Left renal pelvis (tissue), 4 donors: ENCODE measurements around the gene KCND3. TPM values are rescaled to one million over a fixed set of nuclear protein-coding genes. Genes with fewer than 3 reads are reported as not detected.

Experiments
- DNase-seq, 4 donors: peaks; one replicate each; pipeline ENCODE4 v3.0.0-alpha.2; 2013; ENCODE audit warnings: low read depth in 4 of 4, low spot score in 3 of 4
- polyA plus RNA-seq, 4 donors: library from polyadenylated mRNA; unstranded; fragments of 120-200 nt; gene quantifications; one replicate each; pipeline ENCODE4 v1.2.1, GENCODE V29; 2013; ENCODE audit not compliant: insufficient read length in 4 of 4

The KCND3 gene
- polyA plus RNA-seq, 4 donors = 1.4 to 3.5 (median 1.9) TPM

DNA sequence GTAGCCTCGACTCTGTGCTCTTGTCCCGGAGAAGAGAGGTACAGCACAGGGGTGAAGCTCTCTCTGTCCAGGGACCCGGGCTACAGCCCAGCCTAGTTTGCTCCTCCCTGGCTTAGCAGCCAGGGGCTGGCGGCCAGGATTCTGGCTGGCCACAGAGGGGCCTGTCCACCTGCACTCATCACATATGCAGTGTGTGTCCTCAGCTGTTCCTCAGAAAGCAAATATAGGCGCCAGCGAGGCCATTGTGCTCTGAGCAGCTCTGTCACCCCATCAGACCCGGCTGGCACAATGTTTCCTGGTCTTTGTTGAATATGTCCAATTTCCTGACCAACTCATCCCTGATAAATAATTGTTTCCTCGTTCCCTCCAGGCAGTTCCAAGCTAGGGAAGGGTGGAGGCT lies 28.5 kb downstream of the KCND3 start:
- no peak for DNase-seq

DNA sequence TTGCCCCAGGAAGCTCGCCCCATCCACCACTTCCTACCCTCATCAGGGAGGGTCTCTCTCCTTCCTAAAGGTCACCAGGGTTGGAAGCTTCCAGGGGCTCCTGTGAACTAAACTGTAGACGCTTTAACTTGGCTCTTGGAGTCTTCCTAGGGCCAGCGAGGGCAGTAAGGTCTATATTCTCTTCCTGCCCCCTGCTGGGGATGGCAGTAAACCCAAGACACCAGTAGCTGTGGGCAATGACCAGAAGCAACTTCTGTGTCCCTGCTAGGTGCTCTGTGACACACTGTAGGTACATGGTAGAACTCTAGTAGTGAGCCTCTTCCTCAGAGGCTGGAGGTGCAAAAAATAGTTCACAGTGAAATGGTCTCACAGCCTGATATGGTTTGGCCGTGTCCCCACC lies 30.0 kb downstream of the KCND3 start:
- DNase-seq = no peak

DNA sequence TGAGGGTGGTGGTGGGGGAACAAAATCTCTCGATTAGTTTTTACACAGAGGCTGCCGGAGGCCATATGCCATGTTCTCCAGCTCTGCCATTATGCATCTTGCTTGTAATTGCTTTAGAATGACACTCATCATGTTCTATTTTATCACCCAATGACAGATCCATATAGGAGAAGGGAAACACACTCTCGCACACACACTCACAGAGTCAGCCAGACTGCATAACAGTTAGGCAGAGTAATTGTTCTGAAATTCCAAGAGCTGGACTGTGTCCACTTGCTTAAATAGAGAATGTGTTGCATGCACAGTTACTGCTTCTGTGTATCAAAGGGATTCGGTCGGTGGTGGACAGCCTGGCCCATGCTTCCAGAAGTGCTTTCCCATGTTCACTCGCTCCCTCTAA lies 30.6 kb downstream of the KCND3 start:
- no peak for DNase-seq

DNA sequence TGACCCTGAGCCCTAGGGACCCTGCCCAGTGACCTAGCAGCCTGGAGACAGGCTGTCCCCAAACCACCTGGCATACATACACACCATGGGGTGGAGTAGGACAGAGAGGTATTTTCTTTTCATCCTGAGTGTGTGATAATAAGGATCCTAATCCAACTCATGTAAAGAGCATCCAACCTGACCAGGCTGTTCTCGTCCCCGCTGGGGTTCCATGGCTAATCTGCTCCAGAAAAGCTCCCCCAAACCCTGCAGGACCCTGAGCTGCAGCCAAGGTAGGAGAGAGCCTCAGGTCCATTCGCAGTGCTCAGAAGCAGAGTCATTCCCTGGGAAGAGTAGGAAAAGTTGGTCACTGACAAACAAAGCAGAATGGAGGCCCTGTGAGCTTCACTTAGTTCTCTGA lies 31.4 kb downstream of the KCND3 start:
- DNase-seq = no peak

DNA sequence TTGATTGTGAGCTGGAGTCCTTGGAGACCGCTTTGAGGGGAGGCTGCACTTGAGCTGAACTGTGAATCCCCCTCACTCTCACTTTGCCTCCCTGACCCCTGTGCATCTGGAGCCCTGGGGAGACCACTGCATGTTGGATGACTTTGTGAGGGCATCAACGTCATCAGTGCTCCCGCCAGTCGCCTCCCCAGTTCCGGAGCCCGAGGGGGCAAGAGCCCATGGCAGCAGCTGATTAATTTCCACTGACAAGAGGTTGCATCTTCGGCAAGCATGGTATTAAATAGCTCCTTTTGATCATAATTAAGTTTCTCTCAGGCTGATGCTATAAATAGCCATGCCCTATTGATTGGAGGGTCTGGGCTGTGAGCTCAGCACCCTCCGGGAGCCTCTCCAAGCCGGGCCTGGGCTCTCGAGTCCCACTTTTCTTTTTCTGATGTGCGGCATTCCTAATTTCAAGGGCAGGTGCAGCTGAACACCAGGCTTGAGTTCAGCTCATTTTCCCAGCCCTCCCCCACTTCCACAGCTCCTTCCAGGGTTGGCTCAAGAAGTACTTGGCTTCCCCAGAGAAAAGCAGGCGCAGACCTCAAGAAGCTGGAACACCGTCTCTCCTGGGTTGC lies 33.2 kb downstream of the KCND3 start:
- no peak for DNase-seq

DNA sequence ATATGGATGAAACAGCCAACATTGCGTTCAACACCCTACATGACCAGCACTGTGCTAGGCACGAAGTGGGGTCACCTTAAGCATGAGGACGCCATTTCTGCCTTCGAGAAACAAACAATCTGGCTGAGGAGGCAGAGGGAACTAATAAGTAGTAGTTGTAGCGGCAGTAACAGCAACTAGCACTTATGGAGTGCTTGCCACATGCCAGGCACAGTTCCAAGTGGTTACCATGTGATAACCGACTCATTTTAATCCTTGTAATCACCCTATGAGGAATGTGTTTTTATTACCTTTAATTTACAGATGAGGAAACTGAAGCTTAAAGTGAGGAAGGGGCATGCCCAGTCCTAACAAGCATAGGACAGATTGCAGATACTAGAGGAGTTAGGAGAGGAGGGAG lies 33.7 kb downstream of the KCND3 start:
- no peak for DNase-seq

DNA sequence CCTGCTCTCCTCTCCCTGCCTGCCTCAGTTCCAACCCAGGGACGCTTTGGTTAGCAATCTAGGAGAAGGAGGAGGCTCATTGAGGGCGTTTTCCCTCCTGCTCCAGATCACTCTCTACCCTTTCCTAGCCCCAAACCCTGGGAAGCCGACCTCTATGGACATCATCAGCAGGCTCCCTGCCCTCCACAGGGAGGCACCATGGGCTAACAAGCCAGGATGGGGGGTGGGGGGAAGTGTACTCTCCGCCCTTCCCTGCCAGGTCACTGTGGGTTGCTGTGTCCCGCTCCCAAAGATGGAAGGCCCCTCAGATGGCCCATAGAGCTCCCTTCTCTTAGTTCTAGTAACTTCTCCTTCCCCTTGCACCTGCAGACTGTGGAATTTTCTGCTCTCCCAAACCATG lies 35.7 kb downstream of the KCND3 start:
- no peak for DNase-seq

DNA sequence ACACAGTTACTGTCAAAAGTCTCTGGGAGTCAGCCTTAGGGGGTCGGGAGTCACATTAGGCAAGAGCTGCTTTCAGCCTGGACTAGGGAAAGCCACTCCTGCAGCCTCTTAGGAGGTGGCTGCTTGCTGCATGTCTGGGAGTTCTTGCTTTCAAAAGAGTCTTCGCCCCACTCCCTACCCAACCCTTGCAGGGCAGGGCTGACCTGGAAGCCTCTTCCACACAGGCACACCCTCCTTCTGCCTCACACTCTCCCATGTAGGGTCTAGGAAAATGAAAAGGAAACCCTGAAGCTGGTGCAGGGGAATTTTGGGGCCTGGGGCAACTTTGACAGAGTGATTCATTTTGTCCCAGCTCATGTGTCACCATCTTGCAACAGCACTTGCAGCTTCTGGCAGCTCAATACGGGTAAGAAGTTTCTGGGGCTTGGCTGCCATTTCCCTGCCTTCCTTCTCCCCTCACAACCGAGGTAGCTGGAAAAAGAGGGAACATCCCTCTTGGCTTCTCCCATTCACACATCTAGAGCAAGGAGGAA lies 37.3 kb downstream of the KCND3 start:
- no peak for DNase-seq

DNA sequence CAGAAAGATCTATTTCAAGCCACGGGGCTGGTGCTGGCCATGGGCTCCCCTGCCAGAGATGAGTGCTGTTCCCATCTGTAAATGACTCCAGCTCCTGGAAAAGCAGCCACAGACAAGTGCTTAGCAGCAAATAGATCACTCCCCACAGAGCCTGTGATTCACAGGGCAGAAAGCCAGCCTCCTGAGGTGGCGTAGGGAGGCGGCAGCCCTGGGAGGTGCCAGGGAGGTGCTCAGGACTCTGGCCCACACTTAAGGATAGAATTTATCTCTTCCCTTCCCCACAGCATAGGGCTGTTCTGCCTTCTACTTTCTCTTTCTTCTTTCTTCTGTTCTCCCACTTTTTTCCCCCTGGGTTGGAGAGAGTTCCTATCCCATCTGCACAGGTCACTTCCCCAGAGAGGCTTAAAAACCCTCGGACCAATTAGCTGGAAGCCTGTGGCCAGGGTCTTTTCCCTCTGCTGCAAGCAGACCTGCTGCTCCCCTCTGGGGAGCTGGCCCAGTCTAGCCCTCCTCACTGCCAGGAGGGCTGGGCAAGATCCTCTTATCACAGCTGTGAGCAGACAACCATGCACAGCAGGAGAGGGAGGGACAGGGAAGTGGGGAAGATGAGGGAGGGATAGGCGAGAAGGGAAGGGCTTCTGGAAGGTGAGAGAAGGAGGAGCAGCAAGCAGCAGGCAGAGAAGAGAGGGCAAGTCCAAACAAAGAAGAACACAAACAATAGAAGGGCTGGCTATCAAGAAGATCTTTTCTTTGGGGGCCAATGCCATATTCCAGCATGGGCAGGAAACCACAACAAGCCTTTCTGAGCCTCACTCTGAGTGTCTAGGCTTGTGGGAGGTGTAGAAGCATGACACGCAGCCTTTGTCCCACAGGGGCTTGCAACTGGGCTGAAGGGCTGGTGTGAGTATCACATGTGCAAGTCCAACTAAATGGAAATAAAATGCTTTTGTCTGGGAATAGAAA lies 41.0 kb downstream of the KCND3 start:
- no peak for DNase-seq

DNA sequence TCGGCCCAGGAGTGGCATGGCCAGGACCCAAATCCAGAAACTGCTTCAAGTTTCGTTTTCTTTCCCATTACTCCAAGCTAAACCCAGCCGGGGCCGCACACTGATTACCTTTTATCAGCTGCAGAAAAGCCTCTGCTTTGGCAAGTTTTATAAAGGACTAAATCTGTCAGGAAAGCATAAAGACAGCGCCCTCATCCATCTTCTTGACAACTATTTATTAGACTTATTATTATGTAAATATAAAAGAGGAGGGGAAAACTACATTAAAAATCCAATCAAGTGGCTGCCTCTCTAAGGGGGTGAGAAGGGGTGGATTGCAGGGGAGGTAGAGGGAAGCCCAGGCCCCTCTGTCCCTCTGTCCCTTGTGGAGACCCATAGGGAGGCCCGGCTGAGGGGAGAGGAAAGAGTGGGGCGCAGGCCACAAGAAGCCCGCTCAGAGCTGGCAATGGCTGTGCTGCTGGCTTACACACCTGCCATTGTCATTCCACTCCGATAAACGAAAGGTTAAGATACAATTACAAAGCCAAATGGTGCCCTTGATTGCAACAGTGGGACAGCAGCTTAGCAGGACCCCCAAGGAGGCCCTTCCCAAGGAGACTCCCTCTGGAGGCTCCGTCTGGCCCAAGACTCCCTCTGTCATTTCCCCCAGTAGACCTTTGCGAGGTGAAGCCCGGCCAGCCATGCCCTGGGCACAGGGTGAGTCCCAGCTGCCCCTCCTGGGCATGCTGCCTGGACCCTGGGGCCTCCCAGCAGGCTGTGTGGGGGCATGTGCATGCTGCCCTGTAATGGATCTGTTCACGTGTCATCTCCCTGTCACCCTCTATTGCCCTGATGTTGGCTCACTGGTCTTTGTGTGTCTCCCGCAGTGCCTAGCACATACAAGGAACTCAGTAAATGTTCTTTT lies 45.4 kb downstream of the KCND3 start:
- no peak for DNase-seq

DNA sequence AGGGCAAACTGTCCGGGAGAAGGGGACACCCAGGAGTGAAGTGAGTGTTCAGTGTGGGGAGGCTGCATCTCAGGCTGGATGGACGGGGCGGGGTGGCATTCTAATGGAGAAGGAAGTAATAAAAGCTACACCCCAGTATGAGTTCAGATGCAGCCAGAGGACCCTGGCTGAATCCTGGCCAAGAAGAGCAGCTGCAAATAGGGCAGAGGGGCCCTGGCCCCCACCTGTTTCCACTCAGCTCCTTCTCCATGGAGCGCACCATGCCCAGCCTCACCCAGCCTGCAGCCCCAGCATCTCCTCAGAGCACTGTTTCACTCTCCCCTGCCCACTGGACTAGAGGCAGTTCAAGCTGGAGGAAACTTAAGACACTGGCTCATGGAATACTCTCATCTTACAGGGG lies 46.4 kb downstream of the KCND3 start:
- no peak for DNase-seq

DNA sequence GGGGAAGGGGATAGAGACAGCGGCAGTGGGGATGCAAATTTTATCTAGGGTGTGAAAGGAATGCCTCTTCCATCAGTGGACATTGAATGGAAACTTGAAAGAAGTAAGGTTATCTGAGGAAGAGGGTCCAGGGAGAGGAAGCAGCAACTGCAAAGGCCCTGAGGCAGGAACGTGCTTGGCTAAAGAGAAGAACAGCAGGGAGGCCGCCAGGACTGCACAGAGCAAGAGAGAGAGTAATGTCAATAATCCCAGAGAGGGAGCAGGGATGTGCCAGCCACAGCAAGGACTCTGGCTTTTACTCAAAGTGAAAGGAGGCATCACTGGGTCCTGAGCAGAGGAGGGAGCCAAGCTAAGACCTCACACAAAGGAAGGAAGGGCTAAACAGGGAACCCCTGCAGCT lies 50.9 kb downstream of the KCND3 start:
- DNase-seq = no peak

DNA sequence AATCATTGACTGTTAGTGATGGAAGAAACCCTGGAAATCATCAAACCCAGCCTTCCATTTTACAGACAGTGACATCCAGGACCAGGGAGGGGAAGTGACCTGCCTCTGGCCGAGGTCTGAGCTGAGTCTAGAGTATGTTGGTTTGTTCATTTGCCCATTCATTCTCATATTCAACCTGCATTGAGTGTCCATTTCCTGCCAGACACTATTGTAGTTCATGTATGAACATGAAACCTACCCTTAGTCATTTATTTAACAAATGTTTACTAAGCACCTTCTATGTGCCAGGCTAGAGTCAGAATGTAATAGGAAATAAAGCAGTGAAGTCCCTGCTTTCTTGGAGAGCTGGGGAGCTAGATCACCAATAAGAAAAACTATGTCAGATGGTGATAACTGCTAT lies 51.3 kb downstream of the KCND3 start:
- no peak for DNase-seq

DNA sequence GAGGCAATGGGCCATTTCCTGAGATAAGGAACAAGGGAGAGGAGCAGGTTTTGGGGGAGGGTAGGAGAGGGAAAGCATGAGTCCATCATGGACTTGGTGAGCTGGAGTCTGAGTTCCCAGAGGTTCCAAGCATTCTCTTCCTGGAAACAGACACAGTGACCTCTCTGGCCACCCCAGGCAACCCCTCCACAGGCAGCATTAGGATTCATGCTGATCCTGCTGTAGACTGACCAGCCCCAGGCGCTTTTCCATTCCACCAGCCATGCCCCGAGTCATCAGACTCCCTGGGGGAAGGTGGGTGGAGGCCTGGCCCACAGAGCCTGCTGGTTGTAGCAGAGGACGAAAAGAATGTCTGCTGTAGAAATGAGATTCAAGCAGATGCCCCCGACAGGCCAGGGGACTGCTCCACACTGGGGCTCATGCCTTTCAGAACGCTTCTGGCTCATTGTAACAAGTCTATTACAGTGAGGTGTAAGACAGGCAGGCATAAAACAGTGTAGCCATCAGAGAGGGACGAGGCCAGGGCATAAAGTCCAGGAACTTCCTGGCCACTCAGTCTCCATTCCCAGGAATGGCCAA lies 52.2 kb downstream of the KCND3 start:
- no peak for DNase-seq

DNA sequence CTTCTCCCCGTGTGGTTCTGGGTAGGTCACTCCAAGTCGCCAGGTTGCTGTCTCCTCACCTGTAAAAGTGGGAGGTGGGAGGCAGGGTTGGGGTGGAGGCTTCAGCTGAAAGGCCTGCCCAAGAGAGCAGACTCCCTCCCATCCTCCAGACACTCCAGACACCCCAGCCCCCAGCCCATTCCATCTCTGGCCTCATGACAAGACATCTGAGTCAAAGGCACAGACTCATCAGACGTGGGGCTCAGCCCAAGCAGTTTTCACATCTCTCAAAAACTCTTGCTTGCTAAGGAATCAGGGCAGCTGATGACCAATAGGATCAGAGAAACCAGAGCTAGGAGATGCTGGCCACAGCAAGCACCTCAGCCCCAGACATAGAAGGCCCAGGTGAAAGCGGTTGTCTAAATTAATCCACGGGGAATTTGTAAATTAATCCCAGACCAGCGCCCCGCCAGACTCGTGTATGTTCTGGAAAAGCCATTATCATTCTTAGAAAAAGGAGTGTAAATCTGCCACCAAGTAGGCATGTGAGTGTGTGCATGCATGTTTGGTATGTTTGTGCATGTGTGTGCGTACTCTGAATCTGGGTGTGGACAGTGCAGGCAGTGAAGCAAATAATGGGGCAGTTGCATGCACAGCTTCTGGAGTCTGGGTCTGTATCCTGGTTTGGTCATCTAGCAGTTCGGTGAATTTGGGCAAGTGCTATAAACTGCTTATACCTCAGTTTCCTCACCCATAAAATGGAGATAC lies 55.2 kb downstream of the KCND3 start:
- DNase-seq = no peak

DNA sequence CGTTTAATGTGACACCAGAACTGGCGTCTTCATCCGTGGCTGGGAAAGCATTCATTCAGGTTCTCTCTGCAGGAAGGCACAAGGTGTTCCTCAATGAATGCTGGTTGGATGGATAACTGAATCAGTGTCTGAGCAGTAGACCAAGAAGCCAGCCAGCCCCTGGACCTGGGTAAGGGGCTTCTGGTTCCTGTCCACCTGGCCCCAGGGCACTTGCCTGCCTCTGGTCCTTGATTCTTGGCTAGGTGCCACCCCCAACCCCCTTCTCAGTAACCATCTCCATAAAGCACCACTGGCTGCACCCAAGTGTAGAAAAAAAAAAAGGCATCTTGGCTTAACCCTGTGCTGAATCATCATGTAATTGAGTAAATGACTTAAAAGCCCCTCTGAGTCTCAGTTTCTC lies 59.1 kb downstream of the KCND3 start:
- DNase-seq = no peak

DNA sequence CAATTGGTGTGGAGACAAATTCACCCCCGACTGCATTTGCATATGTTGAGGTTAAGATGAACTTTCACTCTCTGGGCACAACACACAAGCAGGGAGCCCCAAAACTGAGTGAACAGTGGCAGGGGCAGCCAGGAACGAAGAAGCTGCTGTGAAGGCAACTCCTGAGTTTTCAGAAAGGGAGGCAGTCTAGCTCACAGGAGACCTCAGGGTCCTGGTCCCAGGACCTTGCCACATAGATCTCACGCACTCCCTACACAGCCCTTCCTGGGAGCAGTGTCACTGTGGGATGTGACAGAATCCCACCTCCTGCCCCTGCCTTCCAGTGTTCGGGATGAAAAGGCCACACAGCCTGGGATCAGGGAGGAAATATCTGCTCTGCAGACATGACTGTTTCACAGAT lies 60.9 kb downstream of the KCND3 start:
- no peak for DNase-seq

DNA sequence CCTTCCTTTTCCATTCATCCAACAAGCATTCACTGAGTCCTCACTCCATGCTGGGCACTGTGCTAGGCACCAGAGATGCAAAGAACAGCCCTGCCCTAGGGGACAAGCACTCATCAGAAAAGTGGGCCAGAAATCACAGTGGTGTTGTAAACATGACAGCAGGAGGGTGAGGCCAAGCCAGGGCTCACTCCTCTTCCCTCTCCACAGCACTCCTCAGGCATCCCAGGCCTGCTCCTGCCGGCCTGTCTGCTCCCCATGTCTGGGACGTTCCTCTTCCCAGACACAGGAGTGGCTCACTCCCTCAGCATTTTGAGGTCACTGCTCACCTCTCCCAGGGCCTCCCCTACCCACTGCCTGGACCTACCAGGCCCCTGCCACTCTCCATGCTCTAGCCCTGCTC lies 61.8 kb downstream of the KCND3 start:
- DNase-seq = no peak

DNA sequence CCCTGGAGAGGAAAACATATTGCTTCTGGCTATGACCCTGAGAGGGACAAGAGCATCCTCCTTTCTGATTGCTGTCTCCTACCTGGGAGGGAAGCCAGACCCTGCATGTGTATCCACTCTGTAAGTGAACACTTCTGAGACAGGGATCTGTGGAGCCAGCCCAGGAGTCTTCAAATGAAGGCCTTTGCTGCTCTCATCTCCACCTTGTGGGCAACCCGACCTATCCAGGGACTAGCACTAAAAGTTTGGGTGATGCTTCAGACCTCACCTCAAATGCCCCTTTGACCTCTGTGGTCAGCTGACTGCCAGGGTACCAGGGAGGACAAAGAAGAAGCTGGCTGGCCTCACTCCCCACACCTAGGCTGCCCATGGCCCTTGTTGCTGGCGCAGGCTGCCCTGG lies 64.7 kb downstream of the KCND3 start:
- no peak for DNase-seq

DNA sequence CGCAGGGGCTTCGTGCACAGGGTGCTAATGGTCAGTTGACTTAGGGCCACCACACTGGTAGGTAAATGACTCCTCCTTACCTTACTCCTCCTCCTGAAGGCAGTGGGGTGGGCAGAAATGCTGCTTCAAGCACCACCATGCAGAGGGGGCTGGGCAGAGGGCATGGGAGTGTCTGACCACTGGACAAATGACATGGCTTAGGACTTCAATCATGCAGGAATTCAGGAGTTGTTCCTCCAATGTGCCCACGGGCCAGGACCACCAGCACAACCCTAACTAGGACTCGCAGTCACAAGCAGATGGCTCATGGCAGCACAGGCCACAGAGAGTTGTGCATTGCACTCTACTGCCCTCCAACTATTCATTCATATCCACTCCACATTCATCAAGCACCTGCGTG lies 65.7 kb downstream of the KCND3 start:
- DNase-seq = no peak
